ENCODE data around the gene SIRT2. TPM values are rescaled to one million over a fixed set of nuclear protein-coding genes. Genes with fewer than 3 reads are reported as not detected.
"Not testable (repeated sequence)": the region's sequence is repeated elsewhere in the genome, so short reads cannot be mapped to it uniquely, and the experiment has no call there.

The SIRT2 gene
- total RNA-seq, 3 donors from 2014 or later = 61.8 to 92.3 (median 88.2) TPM

- no peak for DNase-seq (ENCODE audit: low spot score in 2 of 2)
- Histone ChIP-seq H3K4me1 (no peaks in the 10 kb centered on the region), H3K27me3 (no peaks in the 10 kb centered on the region), H3K9me3 (no peaks in the 10 kb centered on the region), H3K27ac (no peak overlapping the region), H3K36me3 (no peaks in the 10 kb centered on the region), H3K4me3 (no peak overlapping the region)
- TF ChIP-seq POLR2AphosphoS5 (IDR thresholded peaks at IDR 0.05) (no peak), POLR2A (IDR thresholded peaks at IDR 0.05) (no peak)
- TF ChIP-seq, protein P1, sequence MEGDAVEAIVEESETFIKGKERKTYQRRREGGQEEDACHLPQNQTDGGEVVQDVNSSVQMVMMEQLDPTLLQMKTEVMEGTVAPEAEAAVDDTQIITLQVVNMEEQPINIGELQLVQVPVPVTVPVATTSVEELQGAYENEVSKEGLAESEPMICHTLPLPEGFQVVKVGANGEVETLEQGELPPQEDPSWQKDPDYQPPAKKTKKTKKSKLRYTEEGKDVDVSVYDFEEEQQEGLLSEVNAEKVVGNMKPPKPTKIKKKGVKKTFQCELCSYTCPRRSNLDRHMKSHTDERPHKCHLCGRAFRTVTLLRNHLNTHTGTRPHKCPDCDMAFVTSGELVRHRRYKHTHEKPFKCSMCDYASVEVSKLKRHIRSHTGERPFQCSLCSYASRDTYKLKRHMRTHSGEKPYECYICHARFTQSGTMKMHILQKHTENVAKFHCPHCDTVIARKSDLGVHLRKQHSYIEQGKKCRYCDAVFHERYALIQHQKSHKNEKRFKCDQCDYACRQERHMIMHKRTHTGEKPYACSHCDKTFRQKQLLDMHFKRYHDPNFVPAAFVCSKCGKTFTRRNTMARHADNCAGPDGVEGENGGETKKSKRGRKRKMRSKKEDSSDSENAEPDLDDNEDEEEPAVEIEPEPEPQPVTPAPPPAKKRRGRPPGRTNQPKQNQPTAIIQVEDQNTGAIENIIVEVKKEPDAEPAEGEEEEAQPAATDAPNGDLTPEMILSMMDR (IDR thresholded peaks at IDR 0.05) = no peak
- intact Hi-C loops (cut with DNase I; ENCODE audit: low total_unique reads) = no loop called here
These were observed 42.6 kb downstream of the SIRT2 start for GRCh38 chr19:38856813-38857212.

GRCh38 chr19:38855751-38856150 lies 43.7 kb downstream of the SIRT2 start:
- H3K27me3 ChIP-seq; H3K36me3 ChIP-seq; intact Hi-C loops (cut with DNase I; ENCODE audit: low total_unique reads); H3K27ac ChIP-seq; H3K4me1 ChIP-seq; H3K9me3 ChIP-seq; DNase-seq (ENCODE audit: low spot score in 2 of 2); H3K4me3 ChIP-seq: not testable (repeated sequence)

DNA sequence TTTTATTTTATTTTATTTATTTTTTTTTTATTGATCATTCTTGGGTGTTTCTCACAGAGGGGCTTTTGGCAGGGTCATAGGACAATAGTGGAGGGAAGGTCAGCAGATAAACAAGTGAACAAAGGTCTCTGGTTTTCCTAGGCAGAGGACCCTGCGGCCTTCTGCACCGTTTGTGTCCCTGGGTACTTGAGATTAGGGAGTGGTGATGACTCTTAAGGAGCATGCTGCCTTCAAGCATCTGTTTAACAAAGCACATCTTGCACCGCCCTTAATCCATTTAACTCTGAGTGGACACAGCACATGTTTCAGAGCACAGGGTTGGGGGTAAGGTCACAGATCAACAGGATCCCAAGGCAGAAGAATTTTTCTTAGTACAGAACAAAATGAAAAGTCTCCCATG lies 44.5 kb downstream of the SIRT2 start:
- H3K36me3 ChIP-seq; H3K4me3 ChIP-seq; H3K27ac ChIP-seq; H3K9me3 ChIP-seq; H3K4me1 ChIP-seq; DNase-seq (ENCODE audit: low spot score in 2 of 2); H3K27me3 ChIP-seq; intact Hi-C loops (cut with DNase I; ENCODE audit: low total_unique reads): not testable (repeated sequence)

DNA sequence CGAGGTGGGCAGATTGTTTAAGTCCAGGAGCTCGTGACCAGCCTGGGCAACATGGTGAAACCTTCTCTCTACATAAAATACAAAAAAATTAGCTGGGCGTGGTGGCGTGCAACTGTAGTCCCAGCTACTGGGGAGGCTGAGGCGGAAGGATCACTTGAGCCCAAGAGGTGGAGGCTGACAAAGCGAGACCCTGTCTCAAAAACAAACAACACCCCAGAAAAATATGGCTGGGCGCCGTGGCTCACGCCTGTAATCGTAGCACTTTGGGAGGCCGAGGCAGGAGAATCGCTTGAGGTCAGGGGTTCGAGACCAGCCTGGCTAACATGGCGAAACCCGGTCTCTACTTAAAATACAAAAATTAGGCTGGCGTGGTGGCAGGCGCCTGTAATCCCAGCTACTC lies 46.2 kb downstream of the SIRT2 start:
- TF ChIP-seq, protein P1 (IDR thresholded peaks at IDR 0.05) = no peak
- TF ChIP-seq POLR2A (IDR thresholded peaks at IDR 0.05) = no peak
- TF ChIP-seq POLR2AphosphoS5 (IDR thresholded peaks at IDR 0.05) = no peak
- no peaks in the 10 kb centered on the region for H3K36me3 ChIP-seq
- intact Hi-C loops (cut with DNase I; ENCODE audit: low total_unique reads) = no loop called here
- peak overlapping the region; percentile 100 for H3K27ac ChIP-seq
- no peaks in the 10 kb centered on the region for H3K9me3 ChIP-seq
- DNase-seq (ENCODE audit: low spot score in 2 of 2) = no peak
- peak overlapping the region in 2 of 3 donors; percentile 73 to 96 for H3K4me3 ChIP-seq
- H3K4me1 ChIP-seq = peaks cover 0 to 5% of the 10 kb centered on the region in 2 donors
- no peaks in the 10 kb centered on the region for H3K27me3 ChIP-seq

- intact Hi-C loops (cut with DNase I; ENCODE audit: low total_unique reads) = no loop called here
- TF ChIP-seq POLR2AphosphoS5 (IDR thresholded peaks at IDR 0.05) = peak in 2 of 3 donors; percentile 43 to 47
- TF ChIP-seq POLR2A (IDR thresholded peaks at IDR 0.05) = no peak
- no peaks in the 10 kb centered on the region for H3K27me3 ChIP-seq
- H3K4me3 ChIP-seq = peak overlapping the region; percentile 73 to 96 (median 84)
- DNase-seq (ENCODE audit: low spot score in 2 of 2) = peak; percentile 60 to 68
- peaks cover 0 to 13% of the 10 kb centered on the region in 2 donors for H3K4me1 ChIP-seq
- H3K27ac ChIP-seq = peak overlapping the region; percentile 100
- no peaks in the 10 kb centered on the region for H3K9me3 ChIP-seq
- no peaks in the 10 kb centered on the region for H3K36me3 ChIP-seq
These were observed 47.0 kb downstream of the SIRT2 start for GRCh38 chr19:38852231-38853044.

DNA sequence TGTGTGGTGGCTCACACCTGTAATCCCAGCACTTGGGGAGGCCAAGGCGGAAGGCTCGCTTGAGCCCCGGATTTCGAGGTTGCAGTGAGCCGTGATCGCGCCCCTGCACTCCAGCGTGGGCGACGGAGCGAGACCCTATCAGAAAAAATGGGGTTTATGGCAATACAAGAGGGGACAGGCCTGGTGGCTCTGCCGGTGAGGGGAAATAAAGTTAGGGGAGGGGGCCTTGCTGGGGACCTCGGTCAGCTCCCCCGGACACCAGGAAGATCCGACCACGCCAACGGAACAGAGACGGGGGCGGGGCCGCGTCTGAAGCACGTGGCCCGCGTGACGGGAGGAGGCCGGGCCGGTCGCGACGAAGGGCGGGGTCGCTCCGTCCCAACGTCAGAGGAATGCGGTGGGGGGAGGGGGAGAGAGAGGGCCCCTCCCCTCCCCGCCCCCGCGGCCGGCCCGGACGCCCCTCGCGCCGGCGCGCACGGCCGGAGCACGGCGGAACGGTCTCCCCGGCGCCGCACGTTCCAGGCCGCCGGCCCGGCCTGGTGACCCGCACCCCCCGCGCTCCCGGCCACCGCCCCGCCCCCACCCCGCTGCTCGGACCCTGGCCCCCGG lies 47.7 kb downstream of the SIRT2 start:
- TF ChIP-seq, protein P1 (IDR thresholded peaks at IDR 0.05) = no peak
- TF ChIP-seq POLR2A (IDR thresholded peaks at IDR 0.05) = peak; percentile 73
- TF ChIP-seq POLR2AphosphoS5 (IDR thresholded peaks at IDR 0.05) = peak; percentile 61 to 93 (median 81)
- no peaks in the 10 kb centered on the region for H3K36me3 ChIP-seq
- peak overlapping the region; percentile 100 for H3K27ac ChIP-seq
- no peaks in the 10 kb centered on the region for H3K9me3 ChIP-seq
- H3K27me3 ChIP-seq = no peaks in the 10 kb centered on the region
- DNase-seq (ENCODE audit: low spot score in 2 of 2) = peak; percentile 94 to 95
- peaks cover 0 to 16% of the 10 kb centered on the region in 2 donors for H3K4me1 ChIP-seq
- H3K4me3 ChIP-seq = peak overlapping the region; percentile 73 to 96 (median 84)
- intact Hi-C loops (cut with DNase I; ENCODE audit: low total_unique reads) = no loop called here

Measured in breast epithelium (tissue), 4 donors.